Measurements from ENCODE around the gene KRTAP12-1.
"Not testable (repeated sequence)": the region's sequence is repeated elsewhere in the genome, so short reads cannot be mapped to it uniquely, and the experiment has no call there.

Gene KRTAP12-1

GRCh38 chr21:44638506-44639330 is 43.2 kb downstream of the KRTAP12-1 start:
- not testable (repeated sequence) for DNase-seq

- not testable (repeated sequence) for DNase-seq
These were observed 44.1 kb downstream of the KRTAP12-1 start for GRCh38 chr21:44637851-44638348.

- no peak for DNase-seq
These were observed 44.7 kb downstream of the KRTAP12-1 start, which contains the start of gene KRTAP10-10 for GRCh38 chr21:44637018-44637850. Gene KRTAP10-10, plus strand, starts transcription at chr21:44637356. Its CDS starts 62 bp downstream, at chr21:44637418.

GRCh38 chr21:44636209-44637017 is 45.5 kb downstream of the KRTAP12-1 start:
- no peak for DNase-seq

- DNase-seq, result no peak
These were observed 49.9 kb downstream of the KRTAP12-1 start for GRCh38 chr21:44632067-44632466.

All from stimulated activated CD4-positive, alpha-beta T cell treated with anti-CD3 and anti-CD28 coated beads, Interleukin-15, amount 100 ng/mL, for 24 hours (primary cell).